Sciatic nerve (tissue), 2 donors: Measurements from ENCODE around the gene CXorf49. TPM values are rescaled to one million over a fixed set of nuclear protein-coding genes. Genes with fewer than 3 reads are reported as not detected.
"Not testable (repeated sequence)": the region's sequence is repeated elsewhere in the genome, so short reads cannot be mapped to it uniquely, and the experiment has no call there.

ENCODE experiments used
- ATAC-seq: fragments of 200-7000 bp; cut with Tn5 transposase; one replicate; pipeline ENCODE4 v1.9.1; 2020; ENCODE audit warnings: mild to moderate bottlenecking, moderate library complexity
- DNase-seq: peaks from one replicate; pipeline ENCODE4 v3.0.0-alpha.2; 2020; ENCODE audit warnings: low spot score
- intact Hi-C: fragments of 100-400 bp; cut with DNase I; formaldehyde crosslinking; loops from one replicate; pipeline ENCODE4 v1.14.2; 2022
- total RNA-seq: library from RNA; stranded (reverse); fragmentation: NEBNext Ultra II Directional; extraction: Animal tissue kit (Norgen Biotek cat#: 25700); gene quantifications from one replicate; pipeline ENCODE4 v1.2.1, GENCODE V29; 2021
- donor health status: DM: no; HTN: no; CAD: no.
- donor health status: DM: no; HTN: no; CAD: no.

Gene CXorf49
- total RNA-seq, result not detected

DNA sequence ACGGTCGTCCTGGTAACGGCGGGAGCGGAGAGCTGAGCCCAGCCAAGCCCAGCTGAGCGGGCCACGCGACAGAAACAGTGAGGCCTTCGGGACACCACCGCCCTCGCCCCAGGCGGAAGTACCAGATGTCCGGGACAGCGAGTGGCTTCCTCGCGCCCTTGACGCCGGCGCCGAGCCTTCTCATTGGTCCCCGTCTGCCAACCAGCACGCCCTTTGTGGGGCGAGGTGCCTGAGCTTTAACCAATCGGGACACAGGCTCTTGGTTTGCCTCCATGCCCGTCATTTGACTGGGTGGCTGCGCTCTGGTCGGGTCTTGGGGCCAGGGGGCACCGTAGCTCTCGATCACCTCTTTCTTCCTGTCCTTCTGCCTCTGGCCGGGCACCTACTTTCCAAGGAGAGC is at the start of gene CXorf49:
CXorf49 (minus strand) TSS at position 101 of the 400 bp plus-strand sequence. CDS start 134 bp downstream, outside the sequence.
- intact Hi-C loops, DNase-seq, ATAC-seq: not testable (repeated sequence)

DNA sequence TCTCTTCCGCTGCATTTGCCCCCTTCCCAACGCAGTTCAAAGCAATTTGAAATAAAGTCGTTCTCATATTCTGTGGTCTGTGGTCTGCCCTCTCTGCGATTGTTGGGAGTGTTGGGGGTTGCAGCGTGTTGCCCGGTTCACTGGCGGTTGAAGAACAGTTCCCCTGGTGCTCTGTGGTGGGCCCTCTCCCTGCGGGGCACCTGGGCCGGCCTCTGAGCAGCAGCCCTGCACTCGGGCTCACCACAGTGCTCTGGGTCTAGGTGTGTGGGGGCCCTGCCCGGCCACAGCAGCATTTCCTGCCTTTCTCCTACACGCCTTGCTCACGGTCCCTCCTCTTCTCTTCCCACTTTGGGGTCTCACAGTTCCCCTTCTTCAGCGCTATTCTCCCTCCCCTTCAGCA is 49.0 kb upstream of the CXorf49 start:
- DNase-seq, ATAC-seq, intact Hi-C loops: not testable (repeated sequence)

GRCh38 chrX:71765613-71766012 is 47.5 kb upstream of the CXorf49 start:
- peak; percentile 66 for ATAC-seq
- intact Hi-C loops, DNase-seq: not testable (repeated sequence)

GRCh38 chrX:71764832-71765231 is 46.7 kb upstream of the CXorf49 start:
- intact Hi-C loops, result not testable (repeated sequence)

DNA sequence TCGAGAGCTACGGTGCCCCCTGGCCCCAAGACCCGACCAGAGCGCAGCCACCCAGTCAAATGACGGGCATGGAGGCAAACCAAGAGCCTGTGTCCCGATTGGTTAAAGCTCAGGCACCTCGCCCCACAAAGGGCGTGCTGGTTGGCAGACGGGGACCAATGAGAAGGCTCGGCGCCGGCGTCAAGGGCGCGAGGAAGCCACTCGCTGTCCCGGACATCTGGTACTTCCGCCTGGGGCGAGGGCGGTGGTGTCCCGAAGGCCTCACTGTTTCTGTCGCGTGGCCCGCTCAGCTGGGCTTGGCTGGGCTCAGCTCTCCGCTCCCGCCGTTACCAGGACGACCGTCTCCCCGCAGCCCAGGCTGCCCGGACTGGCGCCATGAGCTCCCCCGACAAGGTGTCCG is 45.0 kb upstream of the CXorf49 start, which contains the start of gene CXorf49B:
CXorf49B (plus strand) TSS at position 301 of the 400 bp plus-strand sequence; CDS start at position 376, 75 bp downstream.
- ATAC-seq, intact Hi-C loops, DNase-seq: not testable (repeated sequence)

More at GRCh38 chrX:71764832-71765231, 46.7 kb upstream of the CXorf49 start:
- not testable (repeated sequence) for DNase-seq
- ATAC-seq, result peak; percentile 57

GRCh38 chrX:71760688-71761281 is 42.7 kb upstream of the CXorf49 start:
- ATAC-seq, intact Hi-C loops, DNase-seq: not testable (repeated sequence)

- ATAC-seq, intact Hi-C loops, DNase-seq: not testable (repeated sequence)
Measured at GRCh38 chrX:71720289-71720886, 2.3 kb upstream of the CXorf49 start.

- ATAC-seq, result not testable (repeated sequence)
Measured at GRCh38 chrX:71719195-71719594, 1.1 kb upstream of the CXorf49 start.

GRCh38 chrX:71716323-71716722 is 1.8 kb downstream of the CXorf49 start:
- DNase-seq, intact Hi-C loops: not testable (repeated sequence)
- peak; percentile 66 for ATAC-seq

More at GRCh38 chrX:71719195-71719594, 1.1 kb upstream of the CXorf49 start:
- intact Hi-C loops, DNase-seq: not testable (repeated sequence)

- intact Hi-C loops, DNase-seq: not testable (repeated sequence)
- peak; percentile 45 for ATAC-seq
Measured at GRCh38 chrX:71715551-71715950, 2.5 kb downstream of the CXorf49 start.

GRCh38 chrX:71714064-71714463 is 4.0 kb downstream of the CXorf49 start:
- ATAC-seq, intact Hi-C loops, DNase-seq: not testable (repeated sequence)

DNA sequence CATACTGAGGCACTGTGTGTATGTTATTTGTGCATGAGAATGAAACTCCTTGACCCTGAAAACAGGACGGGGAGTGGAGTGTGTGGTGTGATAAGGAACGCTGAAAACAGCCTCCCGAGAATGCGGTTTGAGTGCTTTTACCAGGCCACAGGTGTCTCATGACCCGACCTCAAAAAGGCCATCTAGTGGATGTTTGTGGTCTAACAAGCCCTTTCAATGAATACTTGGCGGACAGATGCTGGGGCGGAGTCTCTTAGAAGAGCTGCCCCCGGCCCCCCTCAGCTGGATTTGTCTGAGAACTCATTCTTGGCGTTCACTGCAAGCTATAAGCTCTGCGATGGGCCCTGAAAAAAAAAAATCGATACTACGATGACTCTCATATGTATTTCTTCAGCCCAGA is 15.2 kb downstream of the CXorf49 start:
- ATAC-seq, intact Hi-C loops, DNase-seq: not testable (repeated sequence)

- peak; percentile 48 for ATAC-seq
- DNase-seq, intact Hi-C loops: not testable (repeated sequence)
Measured at GRCh38 chrX:71699023-71699344, 19.1 kb downstream of the CXorf49 start.

GRCh38 chrX:71698299-71699022 is 19.6 kb downstream of the CXorf49 start:
- DNase-seq, intact Hi-C loops: not testable (repeated sequence)
- ATAC-seq, result peak; percentile 80

DNA sequence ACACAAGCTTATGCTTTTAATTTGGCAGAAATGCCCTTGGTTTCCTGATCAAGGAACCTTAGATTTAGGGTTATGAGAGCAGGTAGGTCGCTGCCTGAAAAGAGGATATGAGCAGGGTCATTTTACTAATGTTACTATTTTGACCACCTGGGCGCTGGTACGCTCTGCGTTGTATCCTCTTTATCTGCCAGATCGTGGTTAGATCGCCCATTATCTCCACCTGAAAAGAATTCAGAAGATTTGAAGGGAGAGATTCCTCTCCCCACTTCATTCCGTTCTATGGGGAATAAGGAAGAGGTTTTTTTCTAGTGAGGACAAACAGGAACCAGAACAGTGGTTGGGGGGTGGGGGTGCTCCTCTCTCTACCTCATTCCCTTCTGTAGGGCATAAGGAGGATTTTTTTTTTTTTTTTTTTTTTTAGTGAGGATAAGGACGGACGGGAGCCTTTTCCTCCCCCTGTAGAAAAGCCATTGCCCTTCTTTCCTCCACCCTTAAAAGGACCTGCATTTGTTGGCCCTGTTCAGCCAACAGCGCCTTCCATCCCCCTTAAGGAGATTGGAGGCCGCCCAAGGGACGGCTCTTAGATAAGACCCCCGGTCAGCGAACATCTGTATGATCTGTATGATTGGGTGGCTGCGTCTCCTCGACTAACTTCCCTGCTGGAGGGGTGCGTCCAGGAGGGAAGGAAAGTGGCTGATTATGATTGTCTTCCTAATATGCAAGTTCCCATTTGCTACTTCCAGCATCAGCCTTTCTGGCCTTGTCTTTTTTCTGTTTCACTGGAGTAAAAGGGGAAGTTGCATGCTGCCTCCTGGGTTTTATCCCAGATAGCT is 20.4 kb downstream of the CXorf49 start:
- DNase-seq, intact Hi-C loops: not testable (repeated sequence)
- ATAC-seq, result peak; percentile 64

- peak; percentile 67 for ATAC-seq
- DNase-seq, intact Hi-C loops: not testable (repeated sequence)
Measured at GRCh38 chrX:71696641-71697465, 21.2 kb downstream of the CXorf49 start.

- intact Hi-C loops, result no loop called here
- no peak for ATAC-seq
- peak; percentile 26 for DNase-seq
Measured at GRCh38 chrX:71679575-71680207, 38.4 kb downstream of the CXorf49 start.
